ENCODE measurements around the gene BLVRB.

BLVRB gene

DNA sequence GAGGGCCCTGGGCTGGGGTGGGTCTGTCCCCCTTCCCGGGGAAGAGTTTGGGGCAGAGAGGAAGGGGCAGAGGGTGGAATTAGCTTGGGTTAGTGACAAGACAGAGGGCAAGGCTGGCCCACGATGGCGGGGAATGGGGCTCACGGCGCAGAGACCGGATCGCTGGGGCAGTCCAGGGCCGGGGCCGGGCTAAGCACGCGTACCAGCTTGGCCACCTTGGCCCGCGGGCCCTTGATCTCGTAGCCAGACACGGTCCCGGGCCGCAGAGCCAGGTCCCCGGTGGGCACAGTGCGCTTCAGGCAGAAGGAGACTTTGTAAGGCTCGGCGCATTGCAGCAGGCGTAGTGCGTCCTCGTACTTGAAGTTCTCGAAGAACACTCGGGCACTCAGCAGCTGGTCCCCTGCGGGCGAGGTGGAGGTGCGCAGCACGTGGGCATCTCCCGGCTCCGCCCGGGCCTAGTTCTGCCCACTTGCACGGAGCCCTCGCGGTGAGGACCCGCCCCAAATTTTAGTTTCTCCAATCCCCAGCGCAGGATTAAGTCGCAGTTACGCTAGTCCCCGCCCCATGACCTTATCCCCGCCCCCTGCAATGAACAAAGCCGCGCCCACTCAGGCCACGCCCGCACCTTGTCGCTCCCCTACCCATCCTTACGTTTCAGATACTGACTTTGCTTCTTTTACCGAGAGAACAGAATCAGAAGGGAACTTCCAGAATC lies 67.0 kb downstream of the BLVRB start:
- no peak for DNase-seq

Measured in right hindlimb (tissue), 1 donor.